Endothelial cell of umbilical vein (primary cell): ENCODE results near the gene RAB6B. TPM values are rescaled to one million over a fixed set of nuclear protein-coding genes. Genes with fewer than 3 reads are reported as not detected.

Source experiments
- BruUV-seq: library from RNA; stranded (reverse); fragments of 400-500 nt; replicated peaks from 2 replicates; lab custom pipeline; 2021; lab: Mats Ljungman, UMichigan
- CTCF ChIA-PET: fragments of 300-600, 350-600 bp; sonication (Branson Sonifier 250); formaldehyde crosslinking; loops from one replicate; lab custom pipeline; 2021; ENCODE audit warnings: antibody characterized with exemption, inconsistent platforms; lab: Charles Lee
- POLR2A ChIA-PET: fragments of 300-600, 350-600 bp; sonication (Branson Sonifier 250); formaldehyde crosslinking; loops from one replicate; lab custom pipeline; 2021; ENCODE audit warnings: antibody characterized with exemption, inconsistent platforms; lab: Charles Lee
- DNase-seq: peaks from one replicate; pipeline ENCODE4 v3.0.0-alpha.2; 2011; ENCODE audit warnings: low read depth, low spot score
- FAIRE-seq: peaks from 2 replicates; lab custom pipeline; 2011; peaks lifted over from hg19 to GRCh38; lab: Jason Lieb, UNC
- H2AFZ ChIP-seq: 2 replicates; pipeline ENCODE4 v1.6.0; 2012; ENCODE audit warnings: low read depth, low read length, control low read depth, inconsistent platforms
- H3K27ac ChIP-seq: 2 replicates; pipeline ENCODE4 v1.5.1; 2011; ENCODE audit warnings: low read depth, mild to moderate bottlenecking, control low read depth, low read length, moderate library complexity; ENCODE audit not compliant: insufficient read depth
- H3K27me3 ChIP-seq, 2 experiments: 2 replicates each; pipeline versions ENCODE4 v1.6.0 to v1.6.1; 2011; ENCODE audit warnings: low read length in 2 of 2, mixed read lengths in 1 of 2; ENCODE audit not compliant: control insufficient read depth in 2 of 2, insufficient read depth in 2 of 2
- H3K36me3 ChIP-seq, 2 experiments: 2 replicates in 1 of 2; 3 replicates in 1 of 2; pipeline ENCODE4 v1.5.1; 2011; ENCODE audit warnings: low read length in 2 of 2, mild to moderate bottlenecking in 1 of 2, moderate library complexity in 1 of 2; ENCODE audit not compliant: control insufficient read depth in 2 of 2, insufficient read depth in 2 of 2; ENCODE audit errors: extremely low read depth in 1 of 2
- H3K4me1 ChIP-seq: 3 replicates; pipeline ENCODE4 v1.5.1; 2011; ENCODE audit warnings: mild to moderate bottlenecking, low read length; ENCODE audit not compliant: control insufficient read depth, insufficient read depth; ENCODE audit errors: extremely low read depth
- H3K4me2 ChIP-seq: 2 replicates; pipeline ENCODE4 v1.6.1; 2011; ENCODE audit warnings: low read length, control low read depth, mixed read lengths; ENCODE audit not compliant: insufficient read depth
- H3K4me3 ChIP-seq, 3 experiments: fragments of 200-600 bp in 1 of 3; sonication (generic), shearing (Covaris generic) in 1 of 3; replicated peaks in 1 of 3; 2 replicates each; pipeline ENCODE4 v1.5.1; 2011 to 2016; ENCODE audit warnings: control low read depth in 3 of 3, low read length in 3 of 3, mild to moderate bottlenecking in 2 of 3, inconsistent platforms in 1 of 3, low read depth in 1 of 3, moderate library complexity in 1 of 3; ENCODE audit not compliant: insufficient read depth in 1 of 3
- H3K79me2 ChIP-seq: 2 replicates; pipeline ENCODE4 v1.6.0; 2012; ENCODE audit warnings: low read length, inconsistent platforms; ENCODE audit not compliant: control insufficient read depth, insufficient read depth
- H3K9ac ChIP-seq: replicated peaks from 2 replicates; pipeline ENCODE3; 2011; ENCODE audit warnings: low read length, control low read depth; ENCODE audit not compliant: insufficient read depth; ENCODE audit errors: extremely low read depth
- H3K9me1 ChIP-seq: replicated peaks from 3 replicates; pipeline ENCODE4 v1.6.0; 2011; ENCODE audit warnings: mild to moderate bottlenecking, low read length; ENCODE audit not compliant: control insufficient read depth, insufficient read depth; ENCODE audit errors: extremely low read depth
- H3K9me3 ChIP-seq: replicated peaks from 2 replicates; pipeline ENCODE4 v1.5.1; 2012; ENCODE audit warnings: low read length, inconsistent platforms; ENCODE audit not compliant: control insufficient read depth, insufficient read depth
- H4K20me1 ChIP-seq: replicated peaks from 2 replicates; pipeline ENCODE3; 2011; ENCODE audit warnings: mild to moderate bottlenecking, low read length; ENCODE audit not compliant: control insufficient read depth, insufficient read depth; ENCODE audit errors: extremely low read depth
- EZH2 ChIP-seq: IDR thresholded peaks from 2 replicates; pipeline ENCODE4 v1.6.1; 2012; ENCODE audit warnings: borderline replicate concordance, low read depth, mild to moderate bottlenecking, moderate library complexity, low read length, inconsistent platforms; ENCODE audit not compliant: severe bottlenecking
- FOS ChIP-seq: IDR thresholded peaks from 2 replicates; pipeline ENCODE4 v1.6.1; 2011; ENCODE audit warnings: mild to moderate bottlenecking, low read length, moderate library complexity, borderline replicate concordance; ENCODE audit not compliant: insufficient read depth
- GATA2 ChIP-seq: IDR thresholded peaks from 2 replicates; pipeline ENCODE4 v1.7.0; 2011; ENCODE audit warnings: low read depth, mild to moderate bottlenecking, moderate library complexity, mixed read lengths, low read length; ENCODE audit not compliant: insufficient read length, insufficient read depth
- JUN ChIP-seq: IDR thresholded peaks from 2 replicates; pipeline ENCODE4 v1.6.1; 2011; ENCODE audit warnings: borderline replicate concordance, low read depth; ENCODE audit not compliant: insufficient read length, insufficient read depth
- MYC ChIP-seq: IDR thresholded peaks from one replicate; pipeline ENCODE4 v1.6.1; 2011; ENCODE audit warnings: mild to moderate bottlenecking, low read depth, low read length
- POLR2A ChIP-seq: IDR thresholded peaks from 2 replicates; pipeline ENCODE4 v1.6.1; 2012; ENCODE audit warnings: low read depth, mild to moderate bottlenecking, control low read depth, low read length
- POLR2AphosphoS5 ChIP-seq: IDR thresholded peaks from 2 replicates; pipeline ENCODE4 v1.6.1; 2012; ENCODE audit warnings: low read depth, mild to moderate bottlenecking, control low read depth, low read length, moderate library complexity; ENCODE audit not compliant: insufficient read depth
- dilution Hi-C: fragments of 300-500 bp; cut with MboI; formaldehyde crosslinking; loops from one replicate; pipeline ENCODE4 v1.15.0; 2019; ENCODE audit warnings: low sequenced_read_pairs; ENCODE audit not compliant: extremely low pct_ligation_motif_present
- intact Hi-C: fragments of 100-400 bp; cut with micrococcal nuclease; formaldehyde crosslinking; loops from one replicate; pipeline ENCODE4 v1.10.0; 2022
- polyA plus RNA-seq, 4 experiments: library from polyadenylated mRNA; depleted of rRNA in 3 of 4; stranded (reverse) in 3 of 4; unstranded in 1 of 4; fragments of >200 nt; gene quantifications; 2 replicates each; pipeline versions ENCODE4 v1.2.1 to v1.2.3, GENCODE V29; 2011 to 2012; ENCODE audit warnings: missing spikeins in 1 of 4
- total RNA-seq: library from RNA; stranded (reverse); gene quantifications from 2 replicates; pipeline ENCODE4 v1.2.3, GENCODE V29; 2021
- TF ChIP-seq, protein P1 (sequence below): IDR thresholded peaks from 2 replicates; pipeline ENCODE4 v1.6.1; 2011; ENCODE audit not compliant: insufficient read depth, insufficient read length
- TF ChIP-seq, protein P2 (sequence below), 2 donors: IDR thresholded peaks; 1 replicate in 1 of 2; 2 replicates in 1 of 2; pipeline ENCODE4 v1.5.1; 2011; ENCODE audit warnings: low read length in 2 of 2, mild to moderate bottlenecking in 2 of 2, moderate library complexity in 2 of 2, control low read depth in 1 of 2, inconsistent platforms in 1 of 2, low read depth in 1 of 2; ENCODE audit not compliant: insufficient read depth in 1 of 2; ENCODE audit errors: extremely low read depth in 1 of 2

RAB6B gene
- total and polyA plus RNA-seq, 2 donors (not counting 3 experiments of a cell fraction or from before 2014, with no cell fraction given): 1.7 to 6.7 TPM

DNA sequence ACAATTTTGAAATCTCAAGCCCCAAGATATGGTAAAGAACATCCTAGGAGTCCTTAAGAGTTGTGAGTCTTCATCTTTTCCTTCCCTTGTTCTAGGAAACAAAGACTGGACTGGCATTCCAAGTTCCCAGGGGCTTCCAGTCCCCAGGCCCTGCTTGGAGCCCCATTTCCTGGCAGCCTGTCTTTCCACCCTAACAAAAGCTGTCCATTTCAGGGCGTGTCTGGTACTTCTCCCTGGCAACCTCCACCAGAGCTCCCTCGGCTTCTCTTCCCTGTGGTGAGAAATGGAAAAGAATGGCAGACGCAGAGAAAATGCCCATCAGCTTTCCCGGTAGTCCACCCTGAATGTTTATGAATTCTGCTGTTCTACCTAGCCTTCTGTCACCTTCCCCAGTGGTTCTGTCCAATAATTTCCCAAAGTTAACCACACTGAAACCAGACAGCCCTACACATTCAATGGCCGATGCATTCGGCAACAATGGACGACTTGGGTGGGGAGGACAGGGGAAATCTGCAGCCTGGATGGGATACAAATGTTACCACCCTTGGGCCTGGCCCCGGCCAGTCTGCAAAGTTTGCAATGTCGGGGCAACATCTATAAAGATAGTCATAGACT, 6.8 kb downstream of the RAB6B start:
- H2AFZ ChIP-seq: no peak overlapping the region
- H3K4me1 ChIP-seq: no peaks in the 10 kb centered on the region
- dilution Hi-C loops: no loop called here
- peaks cover 0 to 7% of the 10 kb centered on the region in 2 experiments for H3K27me3 ChIP-seq
- TF ChIP-seq MYC (no peak), FOS (no peak), GATA2 (no peak), EZH2 (no peak), POLR2AphosphoS5 (no peak), POLR2A (no peak), JUN (no peak)
- TF ChIP-seq, protein P1, sequence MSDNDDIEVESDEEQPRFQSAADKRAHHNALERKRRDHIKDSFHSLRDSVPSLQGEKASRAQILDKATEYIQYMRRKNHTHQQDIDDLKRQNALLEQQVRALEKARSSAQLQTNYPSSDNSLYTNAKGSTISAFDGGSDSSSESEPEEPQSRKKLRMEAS: no peak
- TF ChIP-seq, protein P2, sequence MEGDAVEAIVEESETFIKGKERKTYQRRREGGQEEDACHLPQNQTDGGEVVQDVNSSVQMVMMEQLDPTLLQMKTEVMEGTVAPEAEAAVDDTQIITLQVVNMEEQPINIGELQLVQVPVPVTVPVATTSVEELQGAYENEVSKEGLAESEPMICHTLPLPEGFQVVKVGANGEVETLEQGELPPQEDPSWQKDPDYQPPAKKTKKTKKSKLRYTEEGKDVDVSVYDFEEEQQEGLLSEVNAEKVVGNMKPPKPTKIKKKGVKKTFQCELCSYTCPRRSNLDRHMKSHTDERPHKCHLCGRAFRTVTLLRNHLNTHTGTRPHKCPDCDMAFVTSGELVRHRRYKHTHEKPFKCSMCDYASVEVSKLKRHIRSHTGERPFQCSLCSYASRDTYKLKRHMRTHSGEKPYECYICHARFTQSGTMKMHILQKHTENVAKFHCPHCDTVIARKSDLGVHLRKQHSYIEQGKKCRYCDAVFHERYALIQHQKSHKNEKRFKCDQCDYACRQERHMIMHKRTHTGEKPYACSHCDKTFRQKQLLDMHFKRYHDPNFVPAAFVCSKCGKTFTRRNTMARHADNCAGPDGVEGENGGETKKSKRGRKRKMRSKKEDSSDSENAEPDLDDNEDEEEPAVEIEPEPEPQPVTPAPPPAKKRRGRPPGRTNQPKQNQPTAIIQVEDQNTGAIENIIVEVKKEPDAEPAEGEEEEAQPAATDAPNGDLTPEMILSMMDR (IDR thresholded peaks at IDR 0.05; ENCODE audit: extremely low read depth in 1 of 2, insufficient read depth in 1 of 2, low read depth in 1 of 2, low read length in 2 of 2): no peak
- no peak overlapping the region for H3K4me2 ChIP-seq
- CTCF ChIA-PET: interaction anchor here (1.1 to 1.3 kb wide), 2 partner anchors 14 to 21 kb away, joined by 3 to 4 read pairs; no protein-coding TSS in a partner anchor
- no peak overlapping the region for H3K9ac ChIP-seq
- BruUV-seq: no TSS peak
- no peak overlapping the region for H3K27ac ChIP-seq
- H3K9me3 ChIP-seq: no peaks in the 10 kb centered on the region
- no peaks in the 10 kb centered on the region for H3K9me1 ChIP-seq
- POLR2A ChIA-PET: no interaction called here
- no peak overlapping the region for H3K4me3 ChIP-seq
- no peaks in the 10 kb centered on the region for H4K20me1 ChIP-seq
- no peak for FAIRE-seq
- H3K36me3 ChIP-seq: no peaks in the 10 kb centered on the region
- no peak for DNase-seq
- intact Hi-C loops: no loop called here
- no peaks in the 10 kb centered on the region for H3K79me2 ChIP-seq
